OCI-LY1 (cell line): ENCODE measurements around the gene RABEPK.

ENCODE experiments used
- H2AFZ ChIP-seq: fragments of 200-600 bp; sonication (generic), shearing (Covaris generic); 2 replicates; pipeline ENCODE4 v1.6.0; 2014; ENCODE audit warnings: antibody characterized with exemption, mild to moderate bottlenecking, low read length
- H3F3A ChIP-seq: fragments of 200-600 bp; sonication (generic), shearing (Covaris generic); 2 replicates; pipeline ENCODE4 v1.6.0; 2014; ENCODE audit warnings: mild to moderate bottlenecking, antibody characterized with exemption, low read length, moderate library complexity; ENCODE audit not compliant: insufficient read depth
- H3K27ac ChIP-seq: fragments of 200-600 bp; sonication (generic); 2 replicates; pipeline ENCODE4 v1.5.1; 2014; ENCODE audit warnings: low read length, mixed run types, mild to moderate bottlenecking, low read depth; ENCODE audit not compliant: poor library complexity, severe bottlenecking
- H3K27me3 ChIP-seq: fragments of 200-600 bp; sonication (generic); 2 replicates; pipeline ENCODE4 v1.6.0; 2014; ENCODE audit warnings: antibody characterized with exemption, mild to moderate bottlenecking, low read length, moderate library complexity; ENCODE audit not compliant: insufficient read depth
- H3K36me3 ChIP-seq: fragments of 200-600 bp; sonication (generic); 2 replicates; pipeline ENCODE4 v1.6.1; 2014; ENCODE audit warnings: mild to moderate bottlenecking, antibody characterized with exemption, low read length, moderate library complexity, mixed read lengths; ENCODE audit not compliant: insufficient read depth
- H3K4me1 ChIP-seq: fragments of 200-600 bp; sonication (generic); 2 replicates; pipeline ENCODE4 v1.5.1; 2014; ENCODE audit warnings: mild to moderate bottlenecking, low read length, moderate library complexity; ENCODE audit not compliant: insufficient read depth, severe bottlenecking
- H3K4me2 ChIP-seq: fragments of 200-600 bp; sonication (generic), shearing (Covaris generic); 2 replicates; pipeline ENCODE4 v1.6.1; 2014; ENCODE audit warnings: low read length
- H3K4me3 ChIP-seq: fragments of 200-600 bp; sonication (generic); 2 replicates; pipeline ENCODE4 v1.5.1; 2014; ENCODE audit warnings: low read length, low read depth, mild to moderate bottlenecking, mixed read lengths; ENCODE audit not compliant: poor library complexity, severe bottlenecking
- H3K79me2 ChIP-seq: fragments of 200-600 bp; shearing (Covaris generic); 2 replicates; pipeline ENCODE4 v1.6.1; 2016; ENCODE audit warnings: mixed run types, low read length, mixed read lengths; ENCODE audit not compliant: insufficient read depth
- H3K9ac ChIP-seq: fragments of 200-600 bp; sonication (generic), shearing (Covaris generic); 2 replicates; pipeline ENCODE4 v1.6.1; 2014; ENCODE audit warnings: mild to moderate bottlenecking, low read length, mixed read lengths
- H3K9me2 ChIP-seq: fragments of 200-600 bp; sonication (generic), shearing (Covaris generic); 2 replicates; pipeline ENCODE4 v1.6.1; 2014; ENCODE audit warnings: low read depth, mild to moderate bottlenecking, low read length, mixed read lengths
- H3K9me3 ChIP-seq: fragments of 200-600 bp; shearing (Covaris generic); 2 replicates; pipeline ENCODE4 v1.6.1; 2014; ENCODE audit warnings: low read length, mixed read lengths
- H4K20me1 ChIP-seq: fragments of 200-600 bp; sonication (generic), shearing (Covaris generic); 2 replicates; pipeline ENCODE4 v1.6.0; 2016; ENCODE audit warnings: mild to moderate bottlenecking, low read length; ENCODE audit not compliant: insufficient read depth
- CTCF ChIP-seq: fragments of 200-600 bp; sonication (generic), shearing (Covaris generic); IDR thresholded peaks from 2 replicates; pipeline ENCODE4 v1.5.1; 2017; ENCODE audit warnings: mild to moderate bottlenecking, antibody characterized with exemption, low read length, moderate library complexity, mixed read lengths
- EZH2 ChIP-seq: fragments of 200-600 bp; sonication (generic), shearing (Covaris generic); IDR thresholded peaks from 2 replicates; pipeline ENCODE4 v1.8.0; 2017; ENCODE audit warnings: borderline replicate concordance, mixed run types, mild to moderate bottlenecking, antibody characterized with exemption, low read length, moderate library complexity, mixed read lengths

RABEPK gene

GRCh38 chr9:125166762-125167161, 33.6 kb upstream of the RABEPK start:
- Histone ChIP-seq H3K4me2 (no peak overlapping the region), H3K79me2 (peaks cover 8% of the 10 kb centered on the region; the same call in 1 of the 2 replicates), H3K36me3 (peaks cover 28% of the 10 kb centered on the region), H3K4me1 (no peaks in the 10 kb centered on the region), H3K4me3 (no peak overlapping the region), H3K9ac (no peak overlapping the region), H3K27ac (no peak overlapping the region), H3F3A (no peaks in the 10 kb centered on the region), H4K20me1 (no peaks in the 10 kb centered on the region), H3K27me3 (no peaks in the 10 kb centered on the region), H2AFZ (no peak overlapping the region), H3K9me3 (no peaks in the 10 kb centered on the region), H3K9me2 (no peaks in the 10 kb centered on the region)
- TF ChIP-seq EZH2: no peak
- no peak for TF ChIP-seq CTCF

GRCh38 chr9:125169895-125170294, 30.4 kb upstream of the RABEPK start:
- Histone ChIP-seq H4K20me1 (no peaks in the 10 kb centered on the region), H3K27ac (no peak overlapping the region)

GRCh38 chr9:125172031-125172755, 28.1 kb upstream of the RABEPK start:
- H3K79me2 ChIP-seq: peaks cover 30% of the 10 kb centered on the region
- H3K9me2 ChIP-seq: no peaks in the 10 kb centered on the region
- H3F3A ChIP-seq: no peaks in the 10 kb centered on the region
- no peak overlapping the region for H3K4me3 ChIP-seq
- TF ChIP-seq CTCF (no peak), EZH2 (no peak)
- peaks cover 30% of the 10 kb centered on the region for H3K36me3 ChIP-seq
- no peaks in the 10 kb centered on the region for H3K27me3 ChIP-seq
- no peak overlapping the region for H3K9ac ChIP-seq
- no peak overlapping the region for H3K4me2 ChIP-seq
- H4K20me1 ChIP-seq: no peaks in the 10 kb centered on the region
- no peak overlapping the region for H3K27ac ChIP-seq
- H3K9me3 ChIP-seq: no peaks in the 10 kb centered on the region
- no peak overlapping the region for H2AFZ ChIP-seq
- no peaks in the 10 kb centered on the region for H3K4me1 ChIP-seq

More at GRCh38 chr9:125169895-125170294, 30.4 kb upstream of the RABEPK start:
- no peaks in the 10 kb centered on the region for H3F3A ChIP-seq
- peaks cover 16% of the 10 kb centered on the region; the same call in 1 of the 2 replicates for H3K79me2 ChIP-seq
- H3K9ac ChIP-seq: no peak overlapping the region
- H3K9me2 ChIP-seq: no peaks in the 10 kb centered on the region
- no peak overlapping the region for H3K4me3 ChIP-seq
- H3K9me3 ChIP-seq: no peaks in the 10 kb centered on the region
- no peak overlapping the region for H3K4me2 ChIP-seq
- H3K4me1 ChIP-seq: no peaks in the 10 kb centered on the region
- H2AFZ ChIP-seq: no peak overlapping the region
- no peaks in the 10 kb centered on the region for H3K27me3 ChIP-seq
- peaks cover 36% of the 10 kb centered on the region for H3K36me3 ChIP-seq
- no peak for TF ChIP-seq EZH2
- TF ChIP-seq CTCF: no peak
